ENCODE data around the gene USP17L29.
"Not testable (repeated sequence)": the region's sequence is repeated elsewhere in the genome, so short reads cannot be mapped to it uniquely, and the experiment has no call there.

- TF ChIP-seq, protein P1, sequence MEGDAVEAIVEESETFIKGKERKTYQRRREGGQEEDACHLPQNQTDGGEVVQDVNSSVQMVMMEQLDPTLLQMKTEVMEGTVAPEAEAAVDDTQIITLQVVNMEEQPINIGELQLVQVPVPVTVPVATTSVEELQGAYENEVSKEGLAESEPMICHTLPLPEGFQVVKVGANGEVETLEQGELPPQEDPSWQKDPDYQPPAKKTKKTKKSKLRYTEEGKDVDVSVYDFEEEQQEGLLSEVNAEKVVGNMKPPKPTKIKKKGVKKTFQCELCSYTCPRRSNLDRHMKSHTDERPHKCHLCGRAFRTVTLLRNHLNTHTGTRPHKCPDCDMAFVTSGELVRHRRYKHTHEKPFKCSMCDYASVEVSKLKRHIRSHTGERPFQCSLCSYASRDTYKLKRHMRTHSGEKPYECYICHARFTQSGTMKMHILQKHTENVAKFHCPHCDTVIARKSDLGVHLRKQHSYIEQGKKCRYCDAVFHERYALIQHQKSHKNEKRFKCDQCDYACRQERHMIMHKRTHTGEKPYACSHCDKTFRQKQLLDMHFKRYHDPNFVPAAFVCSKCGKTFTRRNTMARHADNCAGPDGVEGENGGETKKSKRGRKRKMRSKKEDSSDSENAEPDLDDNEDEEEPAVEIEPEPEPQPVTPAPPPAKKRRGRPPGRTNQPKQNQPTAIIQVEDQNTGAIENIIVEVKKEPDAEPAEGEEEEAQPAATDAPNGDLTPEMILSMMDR (IDR thresholded peaks at IDR 0.05): peak; percentile 50 to 66 (median 56)
- TF ChIP-seq POLR2A (IDR thresholded peaks at IDR 0.05): not testable (repeated sequence)
Observed at GRCh38 chr4:9381012-9381534, 27.6 kb downstream of the USP17L29 start.
